Nephron (organoid): ENCODE measurements around the gene C6orf47.

ENCODE experiments used
- H3K27ac Mint-ChIP-seq, 3 experiments: 2 replicates each; pipeline ENCODE4 v1.8.0; 2020; ENCODE audit warnings: mixed read lengths in 3 of 3, mild to moderate bottlenecking in 2 of 3, moderate library complexity in 1 of 3
- H3K27me3 Mint-ChIP-seq: 2 replicates; pipeline ENCODE4 v1.8.0; 2021; ENCODE audit warnings: low read depth, mild to moderate bottlenecking, moderate library complexity, mixed read lengths
- H3K36me3 Mint-ChIP-seq: 2 replicates; pipeline ENCODE4 v1.8.0; 2020; ENCODE audit warnings: low read depth, mixed read lengths
- H3K4me1 Mint-ChIP-seq: 2 replicates; pipeline ENCODE4 v1.8.0; 2020; ENCODE audit warnings: mixed read lengths
- H3K4me3 Mint-ChIP-seq, 3 experiments: 2 replicates each; pipeline ENCODE4 v1.8.0; 2020; ENCODE audit warnings: mild to moderate bottlenecking in 3 of 3, mixed read lengths in 3 of 3, moderate library complexity in 2 of 3
- H3K9me3 Mint-ChIP-seq: 2 replicates; pipeline ENCODE4 v1.8.0; 2020; ENCODE audit warnings: mixed read lengths
- TF ChIP-seq, protein P1 (sequence below), 3 experiments: fragments of 200-600 bp; sonication (generic); IDR thresholded peaks; one replicate each; pipeline ENCODE4 v1.5.0; 2021; ENCODE audit warnings: antibody characterized with exemption in 3 of 3; ENCODE audit not compliant: unreplicated experiment in 3 of 3

The C6orf47 gene

DNA sequence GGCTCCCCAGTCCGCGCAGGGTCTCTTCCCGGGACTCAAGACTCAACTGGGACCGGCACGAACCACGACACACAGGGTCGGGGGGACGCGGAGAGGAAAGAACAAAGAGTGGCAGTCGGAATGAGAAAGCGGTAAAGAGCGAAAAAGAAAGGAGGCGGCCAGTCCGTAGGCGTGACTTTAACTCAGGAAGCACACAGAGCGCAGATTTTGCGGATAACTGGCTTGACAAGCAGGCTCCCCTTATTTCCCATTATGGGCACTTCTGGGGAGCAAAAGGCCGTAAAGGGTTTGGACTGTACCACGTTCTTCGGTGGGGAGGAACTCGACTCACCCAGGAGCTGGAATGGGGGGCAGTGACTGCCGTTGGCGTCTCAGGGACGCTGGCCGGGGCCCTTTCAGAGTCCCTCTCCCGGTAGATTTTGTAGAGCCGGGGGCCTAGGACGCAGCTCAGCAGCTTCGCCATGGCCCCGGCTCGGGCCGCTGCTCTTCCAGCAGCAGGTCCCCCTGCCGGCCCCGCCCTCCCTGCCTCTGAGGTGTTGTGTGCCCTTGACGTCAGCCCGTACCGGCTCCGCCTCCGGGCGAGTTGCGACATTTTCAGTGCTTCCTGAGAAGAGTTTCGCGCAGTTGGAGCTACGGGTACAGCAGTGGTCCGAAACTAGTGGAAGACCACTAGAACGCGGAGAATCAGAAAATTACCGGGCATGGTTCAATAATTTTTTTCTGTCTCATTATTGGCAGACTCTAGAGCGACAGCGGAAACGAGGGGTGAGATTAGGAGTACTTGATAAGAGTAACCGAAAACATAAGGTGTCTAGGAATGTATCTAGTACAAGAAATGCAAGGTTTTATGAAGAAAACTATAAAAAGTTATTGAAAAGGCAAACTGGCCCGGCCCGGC lies 42.5 kb upstream of the C6orf47 start, which contains the start of gene ABHD16A:
Gene ABHD16A, minus strand, starts transcription at position 506 of the 898 bp plus-strand sequence. Its CDS starts 43 bp downstream, at position 463.
- Mint-ChIP-seq H3K9me3 (no peaks in the 10 kb centered on the region), H3K27ac (peak within 1 kb of the TSS; percentile 90 to 96 (median 94)), H3K4me3 (peak within 1 kb of the TSS; percentile 98 to 99 (median 98)), H3K36me3 (peaks cover 9% of the 10 kb centered on the region), H3K27me3 (peaks cover 3% of the 10 kb centered on the region), H3K4me1 (peaks cover 16% of the 10 kb centered on the region)
- TF ChIP-seq, protein P1, sequence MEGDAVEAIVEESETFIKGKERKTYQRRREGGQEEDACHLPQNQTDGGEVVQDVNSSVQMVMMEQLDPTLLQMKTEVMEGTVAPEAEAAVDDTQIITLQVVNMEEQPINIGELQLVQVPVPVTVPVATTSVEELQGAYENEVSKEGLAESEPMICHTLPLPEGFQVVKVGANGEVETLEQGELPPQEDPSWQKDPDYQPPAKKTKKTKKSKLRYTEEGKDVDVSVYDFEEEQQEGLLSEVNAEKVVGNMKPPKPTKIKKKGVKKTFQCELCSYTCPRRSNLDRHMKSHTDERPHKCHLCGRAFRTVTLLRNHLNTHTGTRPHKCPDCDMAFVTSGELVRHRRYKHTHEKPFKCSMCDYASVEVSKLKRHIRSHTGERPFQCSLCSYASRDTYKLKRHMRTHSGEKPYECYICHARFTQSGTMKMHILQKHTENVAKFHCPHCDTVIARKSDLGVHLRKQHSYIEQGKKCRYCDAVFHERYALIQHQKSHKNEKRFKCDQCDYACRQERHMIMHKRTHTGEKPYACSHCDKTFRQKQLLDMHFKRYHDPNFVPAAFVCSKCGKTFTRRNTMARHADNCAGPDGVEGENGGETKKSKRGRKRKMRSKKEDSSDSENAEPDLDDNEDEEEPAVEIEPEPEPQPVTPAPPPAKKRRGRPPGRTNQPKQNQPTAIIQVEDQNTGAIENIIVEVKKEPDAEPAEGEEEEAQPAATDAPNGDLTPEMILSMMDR (IDR thresholded peaks at IDR 0.05; ENCODE audit: unreplicated experiment in 3 of 3), result peak in 1 of 3 experiments; percentile 12

DNA sequence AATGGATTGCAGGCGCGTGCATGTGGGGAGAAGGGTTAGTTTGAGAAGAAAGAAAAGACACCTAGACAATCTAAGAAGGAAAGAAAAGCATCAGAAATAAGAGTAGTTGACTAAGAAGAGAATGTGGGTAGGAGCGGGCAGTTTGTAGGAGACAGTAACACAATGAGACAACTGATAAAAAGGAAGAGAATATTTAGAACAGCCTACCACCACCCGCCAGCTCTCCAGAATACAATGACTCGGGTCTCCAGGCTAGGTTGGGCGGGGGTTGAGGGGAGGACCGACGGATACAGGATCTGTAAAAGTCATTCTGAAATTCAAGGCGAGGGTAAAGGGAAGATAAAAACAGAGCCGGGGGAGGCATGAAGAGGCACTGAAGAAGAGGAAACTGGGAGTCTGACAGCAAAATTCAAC lies 41.8 kb upstream of the C6orf47 start:
- Mint-ChIP-seq H3K4me3 (peak overlapping the region; percentile 98 to 99 (median 98)), H3K27ac (peak overlapping the region; percentile 90 to 96 (median 94)), H3K9me3 (no peaks in the 10 kb centered on the region), H3K4me1 (peaks cover 16% of the 10 kb centered on the region), H3K36me3 (peaks cover 16% of the 10 kb centered on the region), H3K27me3 (peaks cover 3% of the 10 kb centered on the region)
- TF ChIP-seq, protein P1 (IDR thresholded peaks at IDR 0.05; ENCODE audit: unreplicated experiment in 3 of 3), result no peak

DNA sequence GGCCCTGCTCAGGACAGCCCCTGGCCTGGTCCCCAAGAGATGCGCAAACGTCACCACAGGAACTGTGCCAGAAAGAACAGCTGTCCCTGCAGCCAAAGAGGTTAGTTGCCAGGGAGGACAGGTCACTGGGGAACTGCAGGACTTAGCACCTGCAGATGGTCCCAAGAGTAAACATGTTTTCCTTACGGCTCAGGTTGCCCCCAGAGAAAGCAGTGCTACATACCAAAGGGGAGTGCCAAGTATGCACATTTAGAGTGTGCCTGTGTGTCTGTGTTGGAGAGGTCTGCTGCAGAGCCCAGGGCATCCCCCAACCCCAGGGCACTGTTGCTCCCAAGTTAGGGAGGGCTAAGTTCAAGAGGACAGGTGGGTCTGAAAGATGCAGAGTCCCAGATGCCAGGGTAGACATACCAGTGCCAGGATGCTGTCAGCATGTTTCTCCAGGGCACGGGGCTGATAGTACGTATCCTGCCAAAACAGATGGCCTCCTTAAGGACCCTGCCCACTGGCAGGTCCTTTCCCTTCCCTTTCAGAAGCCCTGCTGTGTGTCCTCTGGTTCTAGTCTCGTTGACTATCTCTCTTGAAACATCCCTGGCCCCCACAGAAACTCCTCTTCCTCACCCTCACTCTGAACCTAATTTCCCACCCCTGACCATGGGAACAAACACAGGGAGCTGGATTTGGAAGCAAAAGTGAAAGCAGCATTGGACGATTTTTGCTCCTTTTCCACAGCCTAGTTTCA lies 41.3 kb upstream of the C6orf47 start:
- Mint-ChIP-seq H3K9me3 (no peaks in the 10 kb centered on the region), H3K27ac (peak overlapping the region; percentile 90 to 96 (median 94)), H3K27me3 (peaks cover 2% of the 10 kb centered on the region), H3K4me3 (peak overlapping the region; percentile 98 to 99 (median 98)), H3K4me1 (peaks cover 16% of the 10 kb centered on the region), H3K36me3 (peaks cover 22% of the 10 kb centered on the region)
- TF ChIP-seq, protein P1 (IDR thresholded peaks at IDR 0.05; ENCODE audit: unreplicated experiment in 3 of 3), result no peak

DNA sequence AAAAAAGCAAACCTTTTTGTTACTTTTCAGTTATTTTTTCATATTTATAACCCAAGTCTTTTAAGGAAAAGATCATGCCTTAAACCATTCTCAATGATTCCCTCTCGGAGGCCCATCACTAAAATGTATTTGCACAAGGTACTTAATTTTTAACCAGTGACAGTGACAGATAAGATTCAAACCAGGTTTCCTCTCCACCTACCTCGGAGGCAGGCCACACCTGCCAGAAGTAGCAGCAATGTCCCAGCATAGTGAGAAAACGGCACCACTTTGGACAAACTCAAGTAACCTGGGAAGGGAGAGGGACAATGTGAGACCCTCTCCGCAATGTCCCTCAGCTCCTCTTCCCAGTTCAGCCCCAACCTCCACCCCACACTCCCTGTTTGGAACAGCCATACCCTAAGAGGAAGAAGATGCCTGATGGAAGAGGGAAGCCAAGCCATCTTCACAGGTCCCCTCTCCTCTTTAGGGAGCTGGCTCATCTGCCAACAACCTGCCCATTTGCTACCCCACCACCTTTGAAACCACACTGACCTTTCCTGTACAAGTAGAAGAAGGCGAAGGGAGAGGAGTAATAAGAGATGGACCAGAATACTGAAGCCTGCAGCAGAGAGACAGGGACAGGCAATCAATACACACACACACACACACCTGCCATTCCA lies 40.3 kb upstream of the C6orf47 start:
- H3K27me3 Mint-ChIP-seq, result no peaks in the 10 kb centered on the region
- TF ChIP-seq, protein P1 (IDR thresholded peaks at IDR 0.05; ENCODE audit: unreplicated experiment in 3 of 3), result no peak
- H3K9me3 Mint-ChIP-seq, result no peaks in the 10 kb centered on the region
- peak overlapping the region in 1 of 3 experiments; percentile 90 for H3K27ac Mint-ChIP-seq
- peaks cover 16% of the 10 kb centered on the region for H3K4me1 Mint-ChIP-seq
- peak overlapping the region; percentile 98 to 99 (median 98) for H3K4me3 Mint-ChIP-seq
- H3K36me3 Mint-ChIP-seq, result peaks cover 27% of the 10 kb centered on the region

DNA sequence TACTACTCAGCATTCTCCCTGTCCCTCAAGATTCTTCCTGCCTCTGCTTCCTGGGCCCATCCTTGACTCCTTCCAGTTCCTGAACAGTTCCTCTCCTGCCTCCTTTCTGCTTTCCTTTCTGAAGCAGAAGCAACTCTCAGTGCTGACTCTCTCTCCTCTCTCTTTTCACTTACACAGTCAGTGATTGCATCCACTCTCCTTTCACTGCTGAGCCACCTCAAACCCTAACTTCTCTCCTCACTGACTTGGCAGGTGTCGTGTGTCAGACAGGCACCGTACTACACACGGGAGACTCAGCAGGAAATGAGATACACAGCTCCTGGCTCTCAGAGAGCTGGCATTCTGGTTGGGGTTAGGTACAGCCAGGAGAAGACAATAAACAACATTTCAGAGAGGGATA lies 37.0 kb upstream of the C6orf47 start:
- H3K27me3 Mint-ChIP-seq, result no peaks in the 10 kb centered on the region

More for the DNA sequence above, 37.0 kb upstream of the C6orf47 start:
- H3K27ac Mint-ChIP-seq, result peak overlapping the region in 1 of 3 experiments; percentile 0
- no peaks in the 10 kb centered on the region for H3K9me3 Mint-ChIP-seq
- H3K36me3 Mint-ChIP-seq, result peaks cover 48% of the 10 kb centered on the region
- peaks cover 10% of the 10 kb centered on the region for H3K4me1 Mint-ChIP-seq
- no peak overlapping the region for H3K4me3 Mint-ChIP-seq
- TF ChIP-seq, protein P1 (IDR thresholded peaks at IDR 0.05; ENCODE audit: unreplicated experiment in 3 of 3), result no peak
